HEK293 (cell line): ENCODE measurements around the gene B3GNT9.

Source experiments
- SALL2 ChIP-seq: fragments of 450-650 bp; formaldehyde crosslinking; IDR thresholded peaks from 2 replicates; pipeline ENCODE4 v1.5.0; 2017; ENCODE audit warnings: missing biosample characterization, mild to moderate bottlenecking, missing genetic modification characterization, borderline replicate concordance
- SCRT2 ChIP-seq: fragments of 450-650 bp; formaldehyde crosslinking; IDR thresholded peaks from 2 replicates; pipeline ENCODE4 v1.5.1; 2016; ENCODE audit warnings: missing biosample characterization, missing genetic modification characterization
- ZBTB44 ChIP-seq: fragments of 450-650 bp; IDR thresholded peaks from 2 replicates; pipeline ENCODE4 v1.5.1; 2018; ENCODE audit warnings: missing biosample characterization, mild to moderate bottlenecking, missing genetic modification characterization
- ZNF24 ChIP-seq: fragments of 450-650 bp; formaldehyde crosslinking; IDR thresholded peaks from 2 replicates; pipeline ENCODE4 v1.5.1; 2016; ENCODE audit warnings: missing biosample characterization, missing genetic modification characterization
- ZNF274 ChIP-seq, 2 experiments: fragments of 200-500 bp in 1 of 2; fragments of 450-650 bp in 1 of 2; sonication (Bioruptor generic) in 1 of 2; formaldehyde crosslinking in 1 of 2; IDR thresholded peaks; 2 replicates each; pipeline versions ENCODE4 v1.5.1 to v1.6.1; 2014 to 2016; ENCODE audit warnings: borderline replicate concordance in 1 of 2, inconsistent platforms in 1 of 2, low read length in 1 of 2, missing biosample characterization in 1 of 2, missing genetic modification characterization in 1 of 2
- ZNF341 ChIP-seq: fragments of 450-650 bp; formaldehyde crosslinking; IDR thresholded peaks from 2 replicates; pipeline ENCODE4; 2016; ENCODE audit warnings: low read depth, missing biosample characterization, missing genetic modification characterization
- ZNF404 ChIP-seq: fragments of 450-650 bp; formaldehyde crosslinking; IDR thresholded peaks from 2 replicates; pipeline ENCODE4 v1.5.1; 2017; ENCODE audit warnings: missing biosample characterization, missing genetic modification characterization
- ZNF416 ChIP-seq: fragments of 450-650 bp; formaldehyde crosslinking; IDR thresholded peaks from 2 replicates; pipeline ENCODE4 v1.5.1; 2016; ENCODE audit warnings: missing biosample characterization, missing genetic modification characterization
- ZNF830 ChIP-seq: fragments of 450-650 bp; IDR thresholded peaks from 2 replicates; pipeline ENCODE4 v1.5.0; 2018; ENCODE audit warnings: missing biosample characterization, missing genetic modification characterization, low read depth, mild to moderate bottlenecking, moderate library complexity
- TF ChIP-seq, protein P1 (sequence below): fragments of 450-650 bp; formaldehyde crosslinking; IDR thresholded peaks from 2 replicates; pipeline ENCODE4 v1.5.1; 2016; ENCODE audit warnings: missing biosample characterization, missing genetic modification characterization
- TF ChIP-seq, protein P2 (sequence below): fragments of 450-650 bp; formaldehyde crosslinking; IDR thresholded peaks from 2 replicates; pipeline ENCODE4 v1.5.1; 2016; ENCODE audit warnings: missing biosample characterization, missing genetic modification characterization, borderline replicate concordance
- TF ChIP-seq, protein P3 (sequence below): fragments of 450-650 bp; formaldehyde crosslinking; IDR thresholded peaks from 2 replicates; pipeline ENCODE4 v1.5.1; 2017; ENCODE audit warnings: missing biosample characterization, missing genetic modification characterization

- TF ChIP-seq, protein P1, sequence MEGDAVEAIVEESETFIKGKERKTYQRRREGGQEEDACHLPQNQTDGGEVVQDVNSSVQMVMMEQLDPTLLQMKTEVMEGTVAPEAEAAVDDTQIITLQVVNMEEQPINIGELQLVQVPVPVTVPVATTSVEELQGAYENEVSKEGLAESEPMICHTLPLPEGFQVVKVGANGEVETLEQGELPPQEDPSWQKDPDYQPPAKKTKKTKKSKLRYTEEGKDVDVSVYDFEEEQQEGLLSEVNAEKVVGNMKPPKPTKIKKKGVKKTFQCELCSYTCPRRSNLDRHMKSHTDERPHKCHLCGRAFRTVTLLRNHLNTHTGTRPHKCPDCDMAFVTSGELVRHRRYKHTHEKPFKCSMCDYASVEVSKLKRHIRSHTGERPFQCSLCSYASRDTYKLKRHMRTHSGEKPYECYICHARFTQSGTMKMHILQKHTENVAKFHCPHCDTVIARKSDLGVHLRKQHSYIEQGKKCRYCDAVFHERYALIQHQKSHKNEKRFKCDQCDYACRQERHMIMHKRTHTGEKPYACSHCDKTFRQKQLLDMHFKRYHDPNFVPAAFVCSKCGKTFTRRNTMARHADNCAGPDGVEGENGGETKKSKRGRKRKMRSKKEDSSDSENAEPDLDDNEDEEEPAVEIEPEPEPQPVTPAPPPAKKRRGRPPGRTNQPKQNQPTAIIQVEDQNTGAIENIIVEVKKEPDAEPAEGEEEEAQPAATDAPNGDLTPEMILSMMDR (tag by site-specific recombination) = no peak
- TF ChIP-seq SCRT2 (tag by site-specific recombination) = no peak
- TF ChIP-seq ZNF24 = no peak
- TF ChIP-seq ZBTB44 (tag by site-specific recombination) = 0 out of 2 replicates have a peak, but pooled peaks have one; percentile 14
- TF ChIP-seq, protein P2, sequence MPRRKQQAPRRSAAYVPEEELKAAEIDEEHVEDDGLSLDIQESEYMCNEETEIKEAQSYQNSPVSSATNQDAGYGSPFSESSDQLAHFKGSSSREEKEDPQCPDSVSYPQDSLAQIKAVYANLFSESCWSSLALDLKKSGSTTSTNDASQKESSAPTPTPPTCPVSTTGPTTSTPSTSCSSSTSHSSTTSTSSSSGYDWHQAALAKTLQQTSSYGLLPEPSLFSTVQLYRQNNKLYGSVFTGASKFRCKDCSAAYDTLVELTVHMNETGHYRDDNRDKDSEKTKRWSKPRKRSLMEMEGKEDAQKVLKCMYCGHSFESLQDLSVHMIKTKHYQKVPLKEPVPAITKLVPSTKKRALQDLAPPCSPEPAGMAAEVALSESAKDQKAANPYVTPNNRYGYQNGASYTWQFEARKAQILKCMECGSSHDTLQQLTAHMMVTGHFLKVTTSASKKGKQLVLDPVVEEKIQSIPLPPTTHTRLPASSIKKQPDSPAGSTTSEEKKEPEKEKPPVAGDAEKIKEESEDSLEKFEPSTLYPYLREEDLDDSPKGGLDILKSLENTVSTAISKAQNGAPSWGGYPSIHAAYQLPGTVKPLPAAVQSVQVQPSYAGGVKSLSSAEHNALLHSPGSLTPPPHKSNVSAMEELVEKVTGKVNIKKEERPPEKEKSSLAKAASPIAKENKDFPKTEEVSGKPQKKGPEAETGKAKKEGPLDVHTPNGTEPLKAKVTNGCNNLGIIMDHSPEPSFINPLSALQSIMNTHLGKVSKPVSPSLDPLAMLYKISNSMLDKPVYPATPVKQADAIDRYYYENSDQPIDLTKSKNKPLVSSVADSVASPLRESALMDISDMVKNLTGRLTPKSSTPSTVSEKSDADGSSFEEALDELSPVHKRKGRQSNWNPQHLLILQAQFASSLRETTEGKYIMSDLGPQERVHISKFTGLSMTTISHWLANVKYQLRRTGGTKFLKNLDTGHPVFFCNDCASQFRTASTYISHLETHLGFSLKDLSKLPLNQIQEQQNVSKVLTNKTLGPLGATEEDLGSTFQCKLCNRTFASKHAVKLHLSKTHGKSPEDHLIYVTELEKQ (tag by site-specific recombination) = no peak
- TF ChIP-seq ZNF274 (IDR thresholded peaks at IDR 0.05; ENCODE audit: low read length) = no peak
- TF ChIP-seq ZNF274 (tag by site-specific recombination; IDR thresholded peaks at IDR 0.05; ENCODE audit: borderline replicate concordance) = no peak
- TF ChIP-seq ZNF830 = no peak
- no peak for TF ChIP-seq ZNF341 (tag by site-specific recombination)
- no peak for TF ChIP-seq ZNF416 (tag by site-specific recombination)
- no peak for TF ChIP-seq ZNF404 (tag by site-specific recombination)
- TF ChIP-seq, protein P3, sequence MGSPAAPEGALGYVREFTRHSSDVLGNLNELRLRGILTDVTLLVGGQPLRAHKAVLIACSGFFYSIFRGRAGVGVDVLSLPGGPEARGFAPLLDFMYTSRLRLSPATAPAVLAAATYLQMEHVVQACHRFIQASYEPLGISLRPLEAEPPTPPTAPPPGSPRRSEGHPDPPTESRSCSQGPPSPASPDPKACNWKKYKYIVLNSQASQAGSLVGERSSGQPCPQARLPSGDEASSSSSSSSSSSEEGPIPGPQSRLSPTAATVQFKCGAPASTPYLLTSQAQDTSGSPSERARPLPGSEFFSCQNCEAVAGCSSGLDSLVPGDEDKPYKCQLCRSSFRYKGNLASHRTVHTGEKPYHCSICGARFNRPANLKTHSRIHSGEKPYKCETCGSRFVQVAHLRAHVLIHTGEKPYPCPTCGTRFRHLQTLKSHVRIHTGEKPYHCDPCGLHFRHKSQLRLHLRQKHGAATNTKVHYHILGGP (tag by site-specific recombination) = no peak
- TF ChIP-seq SALL2 (tag by site-specific recombination) = no peak
Observed at GRCh38 chr16:67112591-67113399, 38.0 kb downstream of the B3GNT9 start.
